Kidney capillary endothelial cell (primary cell): ENCODE data around the gene RPL18A.

Experiments
- DNase-seq: peaks from one replicate; pipeline ENCODE4 v3.0.0-alpha.2; 2018; ENCODE audit warnings: low spot score

The RPL18A gene

GRCh38 chr19:17841810-17842662 lies 17.7 kb upstream of the RPL18A start:
- DNase-seq, result no peak

DNA sequence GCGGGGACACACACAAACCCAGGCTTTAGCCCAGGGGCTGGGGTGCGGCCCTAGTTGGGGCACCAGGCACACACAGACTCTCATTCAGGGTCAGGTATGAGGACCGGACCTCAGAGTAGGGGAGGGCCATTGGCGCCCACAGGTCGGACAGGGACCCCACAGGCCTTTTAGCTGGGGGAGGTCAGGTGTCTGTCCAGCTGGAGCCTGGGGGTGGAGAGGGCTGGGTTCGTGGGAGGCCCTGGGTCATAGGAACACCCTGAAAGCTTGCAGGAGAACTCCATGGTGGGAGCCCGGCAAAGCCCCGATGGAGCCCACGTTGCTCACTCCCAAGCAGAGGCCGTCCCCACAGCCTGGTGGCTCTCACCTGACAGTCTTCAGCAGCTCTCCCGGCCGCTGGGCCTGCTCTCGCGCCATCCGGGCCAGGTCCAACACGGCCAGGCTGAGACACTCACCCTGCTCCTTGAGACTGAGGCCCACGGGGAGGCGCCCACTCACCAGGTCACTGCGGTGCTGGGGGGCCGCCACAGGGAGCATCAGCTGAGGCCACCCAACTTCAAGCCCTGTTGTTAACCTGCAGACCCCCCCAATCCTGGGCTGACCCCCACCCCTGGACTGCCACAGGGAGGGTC lies 16.9 kb upstream of the RPL18A start:
- no peak for DNase-seq

- no peak for DNase-seq
Measured at GRCh38 chr19:17843292-17843827, 16.4 kb upstream of the RPL18A start.

DNA sequence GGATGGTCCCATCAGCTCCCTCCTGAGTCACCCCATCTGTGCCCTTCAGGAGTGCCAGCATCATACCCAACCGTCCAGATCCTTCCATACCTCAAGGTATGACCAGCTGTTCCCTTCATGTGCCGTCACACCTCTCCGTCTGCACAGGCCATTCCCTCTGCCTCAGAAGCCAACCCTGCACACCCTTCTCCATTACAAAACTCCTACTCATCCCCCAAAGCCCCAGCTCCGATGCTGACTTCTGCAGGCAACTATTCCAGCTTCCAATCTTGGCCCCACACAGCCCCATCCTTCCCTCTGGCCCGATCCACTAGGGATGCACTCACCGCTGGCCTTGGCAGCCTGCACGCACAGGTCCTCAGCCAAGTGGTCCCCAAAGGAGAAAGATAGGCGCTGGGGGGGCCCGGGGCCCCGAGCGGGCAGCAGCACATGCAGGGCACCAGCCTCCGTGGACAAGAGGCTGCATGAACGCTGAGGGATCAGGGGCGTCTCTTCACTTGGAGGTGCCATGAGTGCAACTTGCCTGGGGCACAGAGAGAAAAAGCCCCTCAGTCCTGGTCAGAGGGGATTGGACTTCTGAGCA lies 15.7 kb upstream of the RPL18A start:
- DNase-seq, result no peak

DNA sequence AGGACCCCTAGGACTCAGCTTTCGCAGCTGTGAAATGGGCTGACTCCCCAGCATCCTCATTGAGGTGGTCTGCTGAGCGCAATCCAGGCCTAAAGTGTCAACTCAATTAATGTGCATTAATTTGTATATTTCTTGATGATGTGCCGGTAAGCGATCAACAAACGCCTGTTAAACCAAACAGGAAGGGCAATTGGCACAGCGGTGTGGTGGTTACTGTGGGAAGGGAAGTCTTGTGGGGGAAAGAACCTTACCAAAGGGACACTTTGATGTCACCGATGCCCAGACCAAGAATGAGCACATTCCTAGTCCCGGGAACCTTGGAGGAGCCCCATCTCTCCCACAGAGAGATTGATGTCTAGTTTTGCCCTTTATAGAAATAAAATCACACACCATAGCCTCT lies 13.6 kb upstream of the RPL18A start:
- no peak for DNase-seq

GRCh38 chr19:17847538-17848366 lies 12.0 kb upstream of the RPL18A start, which contains the start of gene JAK3:
Gene JAK3 (minus strand): TSS chr19:17847982. CDS start chr19:17844417, 3,565 bp downstream.
- peak; percentile 64 for DNase-seq

DNA sequence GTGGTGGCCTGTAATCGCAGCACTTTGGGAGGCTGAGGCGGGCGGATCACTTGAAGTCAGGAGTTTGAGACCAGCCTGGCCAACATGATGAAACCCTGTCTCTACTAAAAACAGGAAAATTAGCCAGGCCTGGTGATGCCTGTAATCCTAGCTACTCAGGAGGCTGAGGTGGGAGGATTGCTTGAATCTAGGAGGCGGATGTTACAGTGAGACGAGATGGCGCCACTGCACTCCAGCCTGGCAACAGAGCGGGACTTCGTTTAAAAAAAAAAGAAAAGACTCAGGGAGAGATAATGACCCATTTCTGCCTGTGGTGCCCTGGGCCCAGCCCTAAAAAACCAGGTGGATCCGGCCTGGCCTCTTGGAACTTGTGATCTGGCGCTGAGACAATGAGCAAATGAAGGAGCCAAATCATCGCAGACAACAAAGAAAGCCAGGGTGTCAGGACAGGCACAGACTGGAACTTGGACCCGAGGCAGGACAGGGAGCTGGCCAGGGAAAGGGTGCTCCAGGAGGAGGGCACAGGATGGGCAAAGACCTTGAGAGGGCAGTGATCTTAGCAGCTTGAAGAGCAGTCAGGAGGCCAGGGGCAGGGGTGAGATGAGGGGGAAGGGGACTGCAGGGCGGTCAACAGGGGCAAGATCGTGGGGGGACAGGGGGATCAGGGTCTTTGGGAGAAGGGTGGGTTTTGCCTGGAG lies 11.0 kb upstream of the RPL18A start:
- no peak for DNase-seq

DNA sequence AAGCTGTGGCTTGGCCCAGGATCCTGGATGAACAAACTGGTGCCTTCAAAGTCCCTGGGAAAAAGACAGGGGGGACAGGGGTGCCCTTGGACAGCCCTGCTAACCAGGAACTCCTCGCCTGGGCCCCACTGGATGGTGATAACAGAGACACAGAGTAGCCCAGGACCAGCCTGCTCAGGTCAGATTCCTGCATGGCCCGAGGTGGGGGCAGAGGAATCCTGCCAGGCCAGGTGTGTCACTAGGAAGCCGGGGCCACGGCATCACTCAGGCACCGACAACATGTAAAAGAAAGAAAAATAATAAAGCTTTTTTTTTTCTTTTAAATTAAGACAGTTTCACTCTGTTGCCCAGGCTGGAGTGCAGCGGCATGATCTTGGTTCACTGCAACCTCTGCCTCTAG lies 5.6 kb upstream of the RPL18A start:
- DNase-seq, result no peak

- peak; percentile 66 for DNase-seq
Measured at GRCh38 chr19:17855280-17856152, 4.2 kb upstream of the RPL18A start.

DNA sequence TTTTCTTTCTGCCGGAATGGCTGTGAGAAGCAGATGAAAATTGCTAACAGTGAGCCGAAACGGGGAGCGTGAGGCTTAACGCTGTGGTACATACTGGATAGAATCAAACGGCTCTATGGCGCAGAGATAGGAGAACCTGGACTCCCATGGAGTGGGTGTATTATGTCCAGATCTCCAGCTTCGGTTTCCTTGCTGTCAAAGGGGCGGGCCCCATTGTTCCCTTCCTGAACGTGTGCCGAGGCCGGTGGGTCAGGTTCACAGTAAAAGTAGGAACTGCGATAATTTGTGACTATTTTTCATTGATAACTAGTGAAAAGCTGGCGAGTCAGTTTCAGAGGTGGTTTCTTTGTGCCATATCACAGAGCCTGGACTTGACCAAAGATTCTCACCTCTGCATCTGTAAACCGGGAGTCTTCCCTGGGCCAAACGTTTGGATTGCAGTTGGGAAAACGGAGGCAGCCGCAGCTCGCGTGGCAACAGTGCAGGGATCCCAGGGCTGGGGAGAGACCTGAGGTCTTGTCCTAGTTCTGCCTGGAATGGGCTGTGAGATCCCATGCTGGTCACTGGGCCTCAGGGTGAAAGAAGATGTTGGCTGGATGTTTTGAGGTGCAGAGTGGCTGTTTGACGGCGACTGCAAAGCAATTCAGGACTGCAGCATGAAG lies 752 bp downstream of the RPL18A start:
- no peak for DNase-seq

DNA sequence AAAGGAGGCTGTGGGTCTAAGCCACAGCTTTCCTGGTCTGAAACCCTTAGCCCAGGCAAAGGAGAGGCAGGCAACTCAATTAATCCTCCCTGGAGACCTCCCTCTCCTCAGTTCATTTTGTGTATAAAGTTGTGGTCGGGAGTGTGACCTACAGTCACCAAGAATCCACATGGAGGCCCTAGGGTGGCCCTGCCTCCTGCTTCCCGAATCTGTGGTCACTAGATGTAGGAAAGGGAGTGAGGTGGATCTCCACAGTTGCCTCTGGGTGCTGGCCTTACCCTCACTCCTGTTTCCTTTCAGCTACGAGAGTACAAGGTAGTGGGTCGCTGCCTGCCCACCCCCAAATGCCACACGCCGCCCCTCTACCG lies 1.3 kb downstream of the RPL18A start:
- DNase-seq, result no peak

- DNase-seq, result no peak
Measured at GRCh38 chr19:17861542-17862402, 2.1 kb downstream of the RPL18A start.

- no peak for DNase-seq
Measured at GRCh38 chr19:17862711-17863519, 3.2 kb downstream of the RPL18A start.

DNA sequence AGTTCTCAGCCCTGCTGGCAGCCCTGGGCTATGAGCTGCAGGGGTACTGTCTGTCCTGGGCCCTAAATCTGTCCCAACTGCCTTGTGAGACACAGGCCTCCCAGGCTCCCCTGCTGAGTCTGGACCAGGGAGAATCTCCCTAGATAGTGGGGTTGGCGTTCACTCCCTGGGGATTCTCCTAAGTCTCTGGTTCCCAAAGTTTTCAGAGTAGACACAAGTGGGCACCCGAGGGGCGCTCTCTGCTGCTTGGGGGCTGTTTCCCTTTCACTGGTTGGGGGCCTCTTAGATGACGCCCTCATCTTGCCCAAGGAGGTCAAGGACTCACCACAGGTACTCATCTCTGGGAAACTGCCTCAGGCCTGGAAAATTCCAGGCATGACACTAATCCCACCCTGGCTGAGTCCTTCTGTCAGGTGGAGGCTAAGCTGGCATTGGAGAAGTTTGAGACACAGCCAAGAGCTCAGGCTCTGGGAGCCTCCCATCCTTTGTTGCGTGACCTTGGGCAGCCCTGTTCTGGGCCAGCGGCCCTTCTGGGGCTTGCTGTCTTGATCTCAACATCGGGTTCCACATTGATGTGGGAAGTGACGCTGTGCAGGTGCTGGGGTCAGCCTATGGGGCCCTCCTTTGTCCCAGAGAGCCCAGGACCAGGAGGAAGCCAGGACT lies 3.9 kb downstream of the RPL18A start:
- no peak for DNase-seq

DNA sequence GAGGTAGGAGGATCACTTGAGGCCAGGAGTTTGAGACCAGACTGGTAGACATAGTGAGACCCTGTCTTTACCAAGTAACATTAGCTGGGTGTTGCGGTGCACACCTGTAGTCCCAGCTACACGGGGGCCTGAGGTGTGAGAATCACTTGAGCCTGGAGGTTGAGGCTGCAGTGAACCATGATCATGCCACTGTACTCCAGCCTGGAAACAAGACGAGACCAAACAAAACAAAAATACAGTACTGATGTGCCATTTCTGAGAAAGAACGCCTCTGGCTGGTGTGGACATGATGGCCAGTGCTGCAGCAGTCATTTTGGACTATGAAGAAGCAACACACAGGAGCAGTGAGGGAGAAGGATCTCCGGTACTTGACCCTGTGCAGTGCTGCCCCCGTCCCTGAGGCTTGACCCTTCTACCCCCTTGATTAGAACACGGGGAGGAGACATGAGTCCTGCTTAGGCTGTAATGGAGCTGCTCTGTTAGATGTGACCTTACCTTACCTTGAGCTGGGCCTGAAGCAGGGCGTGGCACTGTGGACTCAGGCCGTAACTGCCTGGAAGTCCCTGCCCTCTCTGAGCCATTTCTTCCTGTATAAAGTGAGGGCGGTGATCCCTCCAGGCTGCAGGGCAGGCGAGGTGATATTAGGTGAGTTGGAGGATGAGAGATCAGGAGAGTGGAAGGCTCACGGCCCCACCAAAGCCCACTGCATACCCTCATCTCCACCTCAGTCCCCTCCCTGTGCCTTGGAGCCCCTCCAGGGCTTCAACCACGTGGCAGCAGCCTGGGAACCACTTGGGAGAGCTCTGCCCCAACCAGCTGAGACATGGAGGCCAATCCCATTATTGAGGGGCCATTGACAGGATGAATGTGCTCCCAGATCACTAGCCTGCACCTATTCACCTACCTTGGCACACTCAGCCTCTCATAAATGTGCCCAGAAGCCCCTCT lies 5.9 kb downstream of the RPL18A start:
- no peak for DNase-seq

DNA sequence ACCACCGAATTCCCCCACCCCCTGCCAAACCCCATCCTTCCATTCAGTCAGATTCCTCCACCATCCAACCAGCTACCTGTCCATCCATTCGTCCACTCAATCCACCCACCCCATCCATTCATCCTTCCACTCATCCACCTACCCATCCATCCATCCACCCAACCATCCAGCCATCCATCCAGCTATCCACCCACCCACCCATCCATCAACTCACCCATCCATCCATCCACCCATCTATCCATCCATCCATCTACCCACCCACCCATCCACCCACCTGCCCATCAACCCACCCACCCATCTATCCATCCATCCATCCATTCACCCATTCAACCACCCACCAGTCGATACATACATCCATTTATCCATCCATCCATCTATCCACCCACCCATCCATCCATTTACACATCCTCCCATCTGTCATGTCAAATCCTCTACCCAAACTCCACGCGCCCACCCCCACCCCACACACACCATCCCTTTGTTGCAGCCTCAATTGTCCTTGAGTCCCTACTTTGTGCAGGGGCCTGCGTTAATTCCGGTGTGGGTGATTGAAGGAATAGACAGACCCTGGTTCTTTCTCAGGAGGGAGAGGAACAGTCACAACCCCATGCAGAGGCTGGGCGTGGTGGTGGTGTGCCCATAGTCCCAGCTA lies 6.7 kb downstream of the RPL18A start:
- no peak for DNase-seq
